Kidney glomerular epithelial cell (primary cell): ENCODE measurements around the gene ACTBL2.

Experiments
- DNase-seq: peaks from one replicate; lab custom pipeline; 2025; lab: John Stamatoyannopoulos, UW

The ACTBL2 gene

DNA sequence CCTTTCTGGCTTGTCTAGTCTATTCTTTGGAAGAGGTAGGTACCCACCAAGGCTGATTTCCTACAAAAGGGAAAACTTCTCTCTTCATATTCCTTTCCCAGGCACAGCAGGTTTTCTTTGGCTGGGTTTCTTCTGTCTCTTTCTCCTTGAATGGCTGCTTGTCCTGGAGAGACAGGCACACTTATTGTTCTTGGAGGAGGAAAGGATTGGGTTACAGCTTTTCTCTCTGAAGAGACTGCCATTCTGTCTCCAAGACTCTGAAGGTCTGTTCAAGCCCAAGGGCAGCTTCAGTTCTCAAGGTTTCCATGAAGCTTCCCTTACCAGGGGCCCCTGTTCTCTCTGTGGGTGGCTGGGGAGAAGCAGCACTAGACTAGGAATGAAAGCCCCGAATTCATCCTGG is 33.9 kb downstream of the ACTBL2 start:
- no peak for DNase-seq

- DNase-seq = no peak
Measured at GRCh38 chr5:57448287-57448686, 34.3 kb downstream of the ACTBL2 start.

GRCh38 chr5:57447658-57448057 is 35.0 kb downstream of the ACTBL2 start:
- peak; percentile 47 for DNase-seq

DNA sequence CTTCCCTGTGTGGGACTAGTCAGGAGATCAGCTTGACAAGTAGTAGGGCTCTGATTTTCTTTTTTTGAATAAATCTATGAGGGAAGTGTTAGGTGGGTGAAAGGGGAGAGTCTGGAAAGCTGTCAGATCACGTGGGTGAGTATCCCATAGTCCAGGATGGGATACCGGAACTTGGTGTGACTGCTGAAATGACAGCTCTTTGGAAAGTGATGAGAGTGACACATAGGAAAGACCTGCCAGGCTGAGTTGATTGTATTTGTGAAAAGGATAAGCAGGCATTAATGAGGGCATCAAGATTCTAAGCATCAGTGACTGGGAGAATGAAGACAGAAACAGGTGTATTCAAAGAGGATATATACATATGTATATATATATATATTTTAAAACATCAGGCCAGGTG is 35.6 kb downstream of the ACTBL2 start:
- DNase-seq = no peak

DNA sequence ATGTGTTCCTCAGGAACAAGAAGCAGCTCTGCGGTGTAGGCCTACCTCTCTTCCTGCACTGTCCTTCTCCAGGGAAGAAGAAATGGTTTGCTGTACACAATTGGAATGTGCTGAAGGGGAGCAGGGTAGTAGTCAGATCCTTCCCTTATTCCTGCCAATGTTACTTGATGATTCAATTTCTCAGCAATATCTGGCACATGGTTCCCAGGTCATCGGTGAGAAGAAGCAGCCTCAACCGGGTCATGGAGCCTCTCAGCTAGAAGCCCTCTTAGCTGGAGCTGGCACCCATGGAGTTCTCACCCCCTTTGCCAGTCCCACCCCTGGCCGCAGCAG is 36.9 kb downstream of the ACTBL2 start:
- DNase-seq = no peak

GRCh38 chr5:57445006-57445704 is 37.5 kb downstream of the ACTBL2 start:
- no peak for DNase-seq

DNA sequence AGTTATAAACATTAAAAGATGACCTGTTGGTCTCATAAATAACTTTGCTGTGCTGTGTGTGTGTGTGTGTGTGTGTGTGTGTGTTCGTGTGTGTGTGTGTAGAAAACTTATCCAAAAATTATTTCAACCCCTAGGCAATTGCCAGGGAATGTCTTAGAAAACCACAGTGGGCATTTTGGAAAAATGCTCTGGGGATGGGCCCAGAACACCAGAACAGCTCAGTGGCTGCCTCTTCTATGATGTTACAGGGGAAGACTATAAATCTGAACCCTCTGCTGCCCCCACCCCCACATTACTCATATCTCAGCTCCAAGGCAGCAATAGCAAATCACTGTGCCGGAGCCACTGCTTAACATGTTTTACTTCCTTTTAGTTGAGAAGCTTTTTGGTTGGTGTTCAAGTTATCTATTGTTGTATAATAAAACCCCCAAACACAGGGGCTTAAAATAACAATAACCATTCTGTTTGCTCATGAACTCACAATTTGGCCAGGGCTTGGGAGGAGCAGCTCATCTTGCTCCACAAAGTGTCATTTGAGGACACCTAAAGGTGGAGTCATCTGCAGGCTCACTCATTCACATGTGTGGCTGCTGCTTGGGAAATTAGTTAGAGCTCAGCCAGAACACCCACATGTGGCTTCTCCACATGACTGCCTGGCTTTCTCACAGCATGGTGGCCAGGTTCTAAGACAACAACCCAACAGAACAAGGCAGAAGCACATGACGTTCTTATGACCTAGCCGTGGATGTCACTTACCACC is 40.4 kb downstream of the ACTBL2 start:
- peak; percentile 73 for DNase-seq

- peak; percentile 89 for DNase-seq
Measured at GRCh38 chr5:57441557-57441956, 41.1 kb downstream of the ACTBL2 start.

DNA sequence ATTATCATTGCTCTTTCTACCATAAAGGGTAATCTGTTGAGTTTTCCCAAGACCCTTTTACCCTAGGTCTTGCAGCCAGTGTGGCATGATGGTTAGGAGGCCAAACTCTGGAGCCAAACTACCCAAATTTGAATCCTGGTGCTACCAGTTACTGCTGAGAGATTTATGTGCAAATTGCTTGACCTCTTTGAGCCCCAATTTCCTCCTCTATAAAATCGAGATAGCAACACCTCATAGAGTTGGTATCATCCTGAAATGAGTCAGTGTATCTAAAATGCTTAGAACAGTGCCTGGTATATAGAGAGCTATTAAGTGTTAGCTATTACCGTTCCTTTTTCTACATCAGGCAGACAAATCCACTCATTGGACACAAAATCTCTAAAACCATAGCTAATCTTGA is 43.0 kb downstream of the ACTBL2 start:
- DNase-seq = no peak

- DNase-seq = no peak
Measured at GRCh38 chr5:57437976-57438805, 44.4 kb downstream of the ACTBL2 start.

DNA sequence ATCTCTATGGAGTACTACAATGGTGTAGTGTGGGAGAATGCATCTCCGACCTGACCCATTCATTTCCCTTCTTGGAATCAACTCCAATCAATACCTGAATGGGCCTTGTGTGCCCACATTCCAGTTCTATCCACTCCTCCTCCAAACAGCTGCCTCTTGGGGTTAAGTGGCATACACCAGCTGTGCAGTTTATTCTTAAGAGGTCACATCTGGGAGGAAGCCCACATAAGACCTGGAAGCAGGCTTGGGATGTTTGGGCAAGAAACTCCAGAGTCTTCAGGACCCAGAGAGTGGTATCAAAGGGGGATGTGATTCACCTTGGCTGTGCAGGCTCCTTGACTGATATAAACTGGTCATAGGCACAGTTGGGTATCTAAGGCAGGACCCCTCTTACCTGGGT is 46.0 kb downstream of the ACTBL2 start:
- no peak for DNase-seq

- DNase-seq = peak; percentile 92
Measured at GRCh38 chr5:57435701-57436134, 46.9 kb downstream of the ACTBL2 start.

- no peak for DNase-seq
Measured at GRCh38 chr5:57434683-57435082, 47.9 kb downstream of the ACTBL2 start.

GRCh38 chr5:57434227-57434640 is 48.4 kb downstream of the ACTBL2 start:
- DNase-seq = no peak

DNA sequence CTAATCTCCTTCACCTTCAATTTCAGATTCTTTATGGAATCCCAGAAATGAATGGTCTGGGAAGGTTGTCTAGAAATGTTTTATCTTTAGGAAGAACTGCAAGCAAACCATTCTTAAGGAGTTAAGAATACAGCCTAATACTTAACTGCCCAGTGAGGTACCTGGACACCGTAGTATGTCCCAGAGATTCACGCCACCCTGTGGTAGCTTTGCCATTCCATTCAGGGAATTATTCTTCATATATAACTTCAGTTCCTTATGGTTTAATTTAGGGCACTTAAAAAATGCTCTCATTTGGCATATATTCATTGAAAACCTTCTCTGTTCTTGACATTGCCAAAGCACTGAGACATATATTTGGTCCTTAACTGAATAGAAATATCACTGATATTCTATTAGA is 49.7 kb downstream of the ACTBL2 start:
- no peak for DNase-seq

- DNase-seq = no peak
Measured at GRCh38 chr5:57431759-57432158, 50.9 kb downstream of the ACTBL2 start.
